MM.1S (cell line): ENCODE data around the gene DMXL2.
"Not testable (repeated sequence)": the region's sequence is repeated elsewhere in the genome, so short reads cannot be mapped to it uniquely, and the experiment has no call there.

Source experiments
- DNase-seq: peaks from one replicate; pipeline ENCODE4 v3.0.0-alpha.2; 2015
- H2AFZ ChIP-seq: fragments of 300-600 bp; sonication (generic); 2 replicates; pipeline ENCODE4 v1.6.0; 2016; ENCODE audit warnings: antibody characterized with exemption, low read length
- H3F3A ChIP-seq: fragments of 300-600 bp; sonication (generic); 2 replicates; pipeline ENCODE4 v1.6.1; 2016; ENCODE audit warnings: mild to moderate bottlenecking, antibody characterized with exemption, low read length, moderate library complexity, mixed read lengths; ENCODE audit not compliant: insufficient read depth
- H3K27ac ChIP-seq: fragments of 300-600 bp; sonication (generic); 2 replicates; pipeline ENCODE4 v1.5.1; 2016; ENCODE audit warnings: mild to moderate bottlenecking, low read length
- H3K27me3 ChIP-seq: fragments of 300-600 bp; sonication (generic); replicated peaks from 2 replicates; pipeline ENCODE4 v1.6.0; 2016; ENCODE audit warnings: low read length; ENCODE audit not compliant: insufficient read depth
- H3K36me3 ChIP-seq: fragments of 300-600 bp; sonication (generic); replicated peaks from 2 replicates; pipeline ENCODE4 v1.6.1; 2016; ENCODE audit warnings: mild to moderate bottlenecking, low read length, mixed read lengths; ENCODE audit not compliant: insufficient read depth
- H3K4me1 ChIP-seq: fragments of 300-600 bp; sonication (generic); 2 replicates; pipeline ENCODE4 v1.6.1; 2016; ENCODE audit warnings: low read length, mixed read lengths
- H3K4me2 ChIP-seq: fragments of 300-600 bp; sonication (generic); 2 replicates; pipeline ENCODE4 v1.6.0; 2016; ENCODE audit warnings: low read depth, low read length
- H3K4me3 ChIP-seq: fragments of 300-600 bp; sonication (generic); 2 replicates; pipeline ENCODE4 v1.5.1; 2016; ENCODE audit warnings: low read length, mixed read lengths
- H3K79me2 ChIP-seq: fragments of 300-600 bp; sonication (generic); 2 replicates; pipeline ENCODE4 v1.6.1; 2016; ENCODE audit warnings: mixed run types, low read length, mixed read lengths
- H3K9ac ChIP-seq: fragments of 300-600 bp; sonication (generic); 2 replicates; pipeline ENCODE4 v1.6.1; 2016; ENCODE audit warnings: low read length, mixed read lengths
- H3K9me2 ChIP-seq: fragments of 300-600 bp; sonication (generic); replicated peaks from 2 replicates; pipeline ENCODE4 v1.6.1; 2016; ENCODE audit warnings: mild to moderate bottlenecking, low read length, mixed read lengths; ENCODE audit not compliant: insufficient read depth
- H3K9me3 ChIP-seq: fragments of 300-600 bp; sonication (generic); replicated peaks from 2 replicates; pipeline ENCODE4 v1.6.1; 2016; ENCODE audit warnings: mild to moderate bottlenecking, low read length, mixed read lengths; ENCODE audit not compliant: insufficient read depth
- H4K20me1 ChIP-seq: fragments of 300-600 bp; sonication (generic); 2 replicates; pipeline ENCODE4 v1.6.1; 2016; ENCODE audit warnings: mild to moderate bottlenecking, low read length, moderate library complexity, mixed read lengths; ENCODE audit not compliant: insufficient read depth
- CTCF ChIP-seq: fragments of 300-600 bp; sonication (generic); IDR thresholded peaks from 2 replicates; pipeline ENCODE4 v1.5.1; 2016; ENCODE audit warnings: antibody characterized with exemption, low read length, mixed read lengths
- EZH2 ChIP-seq: fragments of 300-600 bp; sonication (generic); optimal IDR thresholded peaks from 2 replicates; pipeline ENCODE3; 2017; ENCODE audit warnings: low read depth, mild to moderate bottlenecking, antibody characterized with exemption, low read length, mixed read lengths
- EZH2phosphoT487 ChIP-seq: fragments of 300-600 bp; sonication (generic); IDR thresholded peaks from 2 replicates; pipeline ENCODE4 v1.6.1; 2018; ENCODE audit warnings: antibody characterized with exemption, low read length

Gene DMXL2

GRCh38 chr15:51438526-51438925 is 184.0 kb downstream of the DMXL2 start:
- Histone ChIP-seq H3K9ac (no peak overlapping the region), H3K79me2 (no peaks in the 10 kb centered on the region), H3K9me2 (no peaks in the 10 kb centered on the region), H3K36me3 (no peaks in the 10 kb centered on the region), H3K4me2 (no peak overlapping the region), H3F3A (no peaks in the 10 kb centered on the region), H4K20me1 (no peaks in the 10 kb centered on the region), H3K9me3 (no peaks in the 10 kb centered on the region), H3K27me3 (no peaks in the 10 kb centered on the region), H2AFZ (no peak overlapping the region), H3K27ac (no peak overlapping the region), H3K4me1 (no peaks in the 10 kb centered on the region), H3K4me3 (no peak overlapping the region)
- TF ChIP-seq CTCF (no peak), EZH2phosphoT487 (no peak), EZH2 (no peak)
- no peak for DNase-seq

- no peaks in the 10 kb centered on the region for H3K27me3 ChIP-seq
- no peak overlapping the region for H3K4me2 ChIP-seq
- H3K9me2 ChIP-seq: no peaks in the 10 kb centered on the region
- H3K9me3 ChIP-seq: no peaks in the 10 kb centered on the region
- DNase-seq: no peak
- H2AFZ ChIP-seq: no peak overlapping the region
- no peaks in the 10 kb centered on the region for H3F3A ChIP-seq
- no peaks in the 10 kb centered on the region for H3K4me1 ChIP-seq
- TF ChIP-seq EZH2phosphoT487 (no peak), EZH2 (no peak), CTCF (no peak)
- H3K4me3 ChIP-seq: no peak overlapping the region
- H3K9ac ChIP-seq: no peak overlapping the region
- no peaks in the 10 kb centered on the region for H3K79me2 ChIP-seq
- no peak overlapping the region for H3K27ac ChIP-seq
- H3K36me3 ChIP-seq: no peaks in the 10 kb centered on the region
- H4K20me1 ChIP-seq: no peaks in the 10 kb centered on the region
These were observed 197.0 kb downstream of the DMXL2 start for GRCh38 chr15:51425517-51426040.

GRCh38 chr15:51424780-51425179 is 197.8 kb downstream of the DMXL2 start:
- H3F3A ChIP-seq: no peaks in the 10 kb centered on the region
- no peaks in the 10 kb centered on the region for H3K4me1 ChIP-seq
- no peak overlapping the region for H3K27ac ChIP-seq
- no peaks in the 10 kb centered on the region for H4K20me1 ChIP-seq
- H3K4me2 ChIP-seq: no peak overlapping the region
- H3K9me2 ChIP-seq: no peaks in the 10 kb centered on the region
- no peak overlapping the region for H3K9ac ChIP-seq
- H3K79me2 ChIP-seq: no peaks in the 10 kb centered on the region
- no peak overlapping the region for H2AFZ ChIP-seq
- no peak overlapping the region for H3K4me3 ChIP-seq
- H3K36me3 ChIP-seq: no peaks in the 10 kb centered on the region
- no peaks in the 10 kb centered on the region for H3K27me3 ChIP-seq
- no peak for DNase-seq
- H3K9me3 ChIP-seq: no peaks in the 10 kb centered on the region
- TF ChIP-seq CTCF (no peak), EZH2phosphoT487 (no peak), EZH2 (no peak)

GRCh38 chr15:51423040-51423439 is 199.5 kb downstream of the DMXL2 start:
- not testable (repeated sequence) for H3K36me3 ChIP-seq, H3K4me1 ChIP-seq, H3K79me2 ChIP-seq, H3K9me2 ChIP-seq, H2AFZ ChIP-seq, H3K9me3 ChIP-seq, H3F3A ChIP-seq, H3K27ac ChIP-seq, H4K20me1 ChIP-seq, H3K4me2 ChIP-seq, H3K27me3 ChIP-seq, H3K9ac ChIP-seq, H3K4me3 ChIP-seq, DNase-seq
